ENCODE data around the gene PDE11A.

DNA sequence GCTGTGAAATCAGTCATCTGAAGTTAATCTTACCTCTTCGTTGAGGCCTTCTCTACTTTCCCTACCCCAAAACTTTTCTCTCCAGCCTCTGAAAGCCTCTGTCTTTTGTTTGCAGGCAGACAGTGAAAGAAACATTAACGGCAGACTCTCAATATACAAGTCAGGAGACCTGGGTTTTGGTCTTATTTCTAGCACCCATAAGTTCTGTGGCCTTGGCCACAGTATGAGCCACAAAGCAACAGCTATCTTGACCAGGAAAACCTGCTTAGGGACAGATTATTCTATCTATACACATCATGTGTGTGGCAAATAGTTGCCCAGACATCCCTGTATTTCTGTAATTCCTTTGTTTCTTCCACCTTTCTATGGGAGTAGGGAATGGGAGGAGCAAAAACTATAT is 361.7 kb downstream of the PDE11A start:
- TF ChIP-seq POLR2AphosphoS5 (IDR thresholded peaks at IDR 0.05; ENCODE audit: low read depth, low read length) (no peak), POLR2A (IDR thresholded peaks at IDR 0.05; ENCODE audit: low read depth, low read length) (no peak)
